ENCODE results near the gene DDX47. TPM values are rescaled to one million over a fixed set of nuclear protein-coding genes. Genes with fewer than 3 reads are reported as not detected.

DDX47 gene
- total RNA-seq, 6 donors from 2014 or later: 34.0 to 64.0 (median 45.2) TPM

DNA sequence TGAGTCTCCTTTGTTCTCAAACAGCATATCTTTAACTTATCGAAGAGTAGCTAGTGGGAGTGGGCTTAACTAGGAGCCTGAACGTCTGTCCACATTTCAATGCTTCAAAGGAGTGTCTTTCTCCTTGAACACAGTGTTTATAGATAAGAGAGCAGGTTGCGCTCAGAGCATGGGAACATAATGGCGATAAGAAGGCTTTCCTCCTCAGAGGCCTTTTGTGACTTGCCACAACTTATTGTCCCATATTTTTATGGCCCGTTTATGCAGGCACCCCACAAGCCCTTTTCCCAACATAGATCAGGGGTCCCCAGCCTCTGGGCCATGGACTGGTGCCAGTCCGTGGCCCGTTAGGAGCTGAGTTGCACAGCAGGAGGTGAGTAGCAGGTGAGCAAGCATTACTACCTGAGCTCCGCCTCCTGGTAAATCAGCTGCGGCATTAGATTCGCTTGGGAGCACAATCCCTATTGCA is 2.6 kb upstream of the DDX47 start:
- 73 to 79% methylated on average over 10 of the region's 10 CpGs for WGBS, 2 donors
- no peaks in the 10 kb centered on the region for H3K9me3 ChIP-seq
- peaks cover 0 to 2% (median 0%) of the 10 kb centered on the region in 4 donors for H3K36me3 ChIP-seq
- H3K27ac ChIP-seq: no peak overlapping the region
- no peak overlapping the region for H3K4me3 ChIP-seq
- no peaks in the 10 kb centered on the region for H3K27me3 ChIP-seq
- H3K4me1 ChIP-seq: peaks cover 33 to 47% (median 40%) of the 10 kb centered on the region in 4 donors
- DNase-seq (no peak), ATAC-seq (ENCODE audit: low FRiP score in 2 of 2) (no peak)
- TF ChIP-seq, protein P1, sequence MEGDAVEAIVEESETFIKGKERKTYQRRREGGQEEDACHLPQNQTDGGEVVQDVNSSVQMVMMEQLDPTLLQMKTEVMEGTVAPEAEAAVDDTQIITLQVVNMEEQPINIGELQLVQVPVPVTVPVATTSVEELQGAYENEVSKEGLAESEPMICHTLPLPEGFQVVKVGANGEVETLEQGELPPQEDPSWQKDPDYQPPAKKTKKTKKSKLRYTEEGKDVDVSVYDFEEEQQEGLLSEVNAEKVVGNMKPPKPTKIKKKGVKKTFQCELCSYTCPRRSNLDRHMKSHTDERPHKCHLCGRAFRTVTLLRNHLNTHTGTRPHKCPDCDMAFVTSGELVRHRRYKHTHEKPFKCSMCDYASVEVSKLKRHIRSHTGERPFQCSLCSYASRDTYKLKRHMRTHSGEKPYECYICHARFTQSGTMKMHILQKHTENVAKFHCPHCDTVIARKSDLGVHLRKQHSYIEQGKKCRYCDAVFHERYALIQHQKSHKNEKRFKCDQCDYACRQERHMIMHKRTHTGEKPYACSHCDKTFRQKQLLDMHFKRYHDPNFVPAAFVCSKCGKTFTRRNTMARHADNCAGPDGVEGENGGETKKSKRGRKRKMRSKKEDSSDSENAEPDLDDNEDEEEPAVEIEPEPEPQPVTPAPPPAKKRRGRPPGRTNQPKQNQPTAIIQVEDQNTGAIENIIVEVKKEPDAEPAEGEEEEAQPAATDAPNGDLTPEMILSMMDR (IDR thresholded peaks at IDR 0.05): no peak
- TF ChIP-seq EP300 (IDR thresholded peaks at IDR 0.05): no peak
- TF ChIP-seq POLR2AphosphoS5 (IDR thresholded peaks at IDR 0.05): no peak
- no peak for TF ChIP-seq POLR2A (IDR thresholded peaks at IDR 0.05)

DNA sequence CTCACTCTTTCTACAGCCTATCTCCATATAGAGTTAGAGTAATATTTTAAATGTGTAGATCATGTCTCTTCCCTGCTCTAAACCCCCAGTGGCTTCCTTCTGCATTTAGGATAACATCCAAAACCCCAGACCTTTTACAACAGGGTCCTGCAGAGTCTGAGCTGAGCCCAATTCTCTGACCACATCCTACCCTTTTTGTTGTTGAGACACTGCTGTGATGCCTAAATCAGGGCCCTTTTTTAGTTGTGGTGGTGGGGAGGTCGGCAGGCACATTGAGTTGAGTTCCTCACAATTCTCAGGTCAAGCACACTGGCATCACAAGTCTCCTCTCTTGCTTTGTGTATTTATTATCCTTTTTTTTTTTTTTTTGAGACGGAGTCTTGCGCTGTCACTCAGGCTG is 1.8 kb upstream of the DDX47 start:
- TF ChIP-seq EP300 (IDR thresholded peaks at IDR 0.05): no peak
- TF ChIP-seq POLR2AphosphoS5 (IDR thresholded peaks at IDR 0.05): no peak
- TF ChIP-seq POLR2A (IDR thresholded peaks at IDR 0.05): no peak
- TF ChIP-seq, protein P1 (IDR thresholded peaks at IDR 0.05): no peak
- DNase-seq: no peak
- 73 to 86% methylated on average over 3 of the region's 3 CpGs for WGBS, 2 donors
- Histone ChIP-seq H3K4me1 (peaks cover 33 to 55% (median 45%) of the 10 kb centered on the region in 4 donors), H3K27me3 (no peaks in the 10 kb centered on the region), H3K9me3 (no peaks in the 10 kb centered on the region), H3K4me3 (no peak overlapping the region), H3K36me3 (peaks cover 0 to 6% (median 0%) of the 10 kb centered on the region in 4 donors), H3K27ac (no peak overlapping the region)
- ATAC-seq (ENCODE audit: low FRiP score in 2 of 2): no peak

DNA sequence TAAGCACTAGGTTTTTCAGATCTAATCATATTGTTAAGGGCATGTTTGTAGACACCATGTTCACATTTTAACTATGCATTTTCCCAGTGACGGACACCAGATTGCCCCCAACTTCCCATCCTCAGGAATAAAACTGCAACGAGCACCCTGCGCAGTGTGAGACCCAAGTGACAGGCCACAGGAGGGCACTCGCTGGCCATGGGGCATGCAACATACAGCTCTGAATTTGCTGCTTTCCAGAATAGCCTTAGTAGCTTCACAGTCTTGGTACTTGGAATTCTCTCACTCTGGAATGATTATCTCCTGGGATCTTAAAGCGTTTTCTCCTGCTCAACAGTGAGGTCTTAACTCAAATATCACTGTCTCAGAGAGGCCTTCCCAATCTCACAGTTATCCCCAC is 972 bp upstream of the DDX47 start:
- TF ChIP-seq, protein P1 (IDR thresholded peaks at IDR 0.05): no peak
- TF ChIP-seq POLR2A (IDR thresholded peaks at IDR 0.05): no peak
- no peak for TF ChIP-seq POLR2AphosphoS5 (IDR thresholded peaks at IDR 0.05)
- no peak for TF ChIP-seq EP300 (IDR thresholded peaks at IDR 0.05)
- Histone ChIP-seq H3K4me3 (no peak overlapping the region), H3K36me3 (peaks cover 0 to 10% (median 0%) of the 10 kb centered on the region in 4 donors), H3K27ac (peak overlapping the region in 1 of 4 donors; percentile 82), H3K27me3 (no peaks in the 10 kb centered on the region), H3K9me3 (no peaks in the 10 kb centered on the region), H3K4me1 (peaks cover 39 to 62% (median 46%) of the 10 kb centered on the region in 4 donors)
- DNase-seq (no peak), ATAC-seq (ENCODE audit: low FRiP score in 2 of 2) (no peak)
- 90 to 97% methylated on average over 5 of the region's 5 CpGs for WGBS, 2 donors

DNA sequence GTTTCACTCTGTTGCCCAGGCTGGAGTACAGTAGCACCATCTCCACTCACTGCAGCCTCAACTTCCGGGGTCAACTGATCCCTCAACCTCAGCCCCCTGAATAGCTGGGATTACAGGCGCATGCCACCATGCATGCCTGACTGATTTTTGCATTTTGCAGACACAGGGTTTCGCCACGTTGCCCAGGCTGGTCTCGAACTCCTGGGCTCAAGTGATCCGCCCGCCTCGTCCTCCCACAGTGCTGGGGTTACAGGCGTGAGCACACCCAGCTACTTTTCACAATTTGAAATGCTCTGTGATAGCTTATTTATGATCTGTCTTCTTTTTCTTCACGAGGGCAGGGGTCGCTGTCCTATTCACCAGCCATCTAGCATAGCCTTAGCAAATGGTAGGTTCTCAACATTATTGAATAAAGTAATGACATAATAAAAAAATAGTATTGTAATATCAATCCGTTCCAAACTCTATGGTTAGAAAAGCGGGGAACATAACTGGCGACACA is 477 bp upstream of the DDX47 start:
- Histone ChIP-seq H3K4me1 (peaks cover 37 to 62% (median 42%) of the 10 kb centered on the region in 4 donors), H3K36me3 (peaks cover 0 to 12% (median 0%) of the 10 kb centered on the region in 4 donors), H3K27ac (peak overlapping the region in 2 of 4 donors; percentile 75 to 82), H3K4me3 (peak overlapping the region in 2 of 4 donors; percentile 66 to 84), H3K27me3 (no peaks in the 10 kb centered on the region), H3K9me3 (no peaks in the 10 kb centered on the region)
- no peak for TF ChIP-seq POLR2A (IDR thresholded peaks at IDR 0.05)
- no peak for ATAC-seq (ENCODE audit: low FRiP score in 2 of 2)
- 70 to 79% methylated on average over 14 of the region's 14 CpGs for WGBS, 2 donors
- no peak for DNase-seq

DNA sequence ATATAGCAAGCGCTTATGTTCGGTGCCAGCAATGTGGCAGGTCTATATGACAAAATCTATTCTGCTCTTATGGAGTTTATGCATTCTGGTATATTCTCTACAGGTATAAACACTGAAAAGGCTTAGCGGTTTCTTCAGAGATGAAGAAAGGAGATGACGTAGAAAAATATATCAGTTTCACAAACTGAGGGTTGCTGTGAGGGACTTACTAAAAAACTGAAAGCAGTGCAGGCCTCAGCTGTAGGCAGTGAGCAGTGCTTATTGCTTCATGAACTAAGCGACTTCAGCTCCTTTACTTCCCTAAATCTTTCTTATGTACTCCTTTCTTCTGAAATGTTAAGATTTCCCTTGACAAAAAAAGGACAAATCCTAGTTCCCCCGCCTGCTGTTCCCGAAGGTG is 4.5 kb downstream of the DDX47 start:
- Histone ChIP-seq H3K36me3 (peaks cover 6 to 42% (median 15%) of the 10 kb centered on the region in 4 donors), H3K9me3 (no peaks in the 10 kb centered on the region), H3K27me3 (no peaks in the 10 kb centered on the region), H3K4me3 (no peak overlapping the region), H3K4me1 (peaks cover 34 to 65% (median 36%) of the 10 kb centered on the region in 4 donors), H3K27ac (peak overlapping the region in 1 of 4 donors; percentile 35)
- ATAC-seq (ENCODE audit: low FRiP score in 2 of 2): no peak
- 82 to 86% methylated on average over 7 of the region's 7 CpGs for WGBS, 2 donors
- no peak for DNase-seq
- TF ChIP-seq POLR2AphosphoS5 (IDR thresholded peaks at IDR 0.05): no peak
- no peak for TF ChIP-seq EP300 (IDR thresholded peaks at IDR 0.05)
- TF ChIP-seq, protein P1 (IDR thresholded peaks at IDR 0.05): no peak
